SK-N-SH (cell line): ENCODE results near the gene PRM3.

Experiments used
- EP300 ChIP-seq, 2 experiments: IDR thresholded peaks; 2 replicates each; pipeline versions ENCODE4 v1.4.0 to v1.6.1; 2012; ENCODE audit warnings: borderline replicate concordance in 1 of 2, low read depth in 1 of 2, low read length in 1 of 2
- GATA2 ChIP-seq: sonication (generic); formaldehyde crosslinking; IDR thresholded peaks from 2 replicates; pipeline ENCODE4 v1.5.0; 2020; ENCODE audit warnings: mild to moderate bottlenecking, missing genetic modification reagents
- MAX ChIP-seq: IDR thresholded peaks from 2 replicates; pipeline ENCODE4 v1.4.0; 2012; ENCODE audit warnings: low read depth
- MEF2A ChIP-seq: IDR thresholded peaks from 2 replicates; pipeline ENCODE4 v1.4.0; 2012; ENCODE audit warnings: low read depth, borderline replicate concordance
- POLR2AphosphoS5 ChIP-seq: IDR thresholded peaks from 2 replicates; pipeline ENCODE4 v1.6.1; 2012; ENCODE audit warnings: low read depth, low read length
- REST ChIP-seq: IDR thresholded peaks from 2 replicates; pipeline ENCODE4 v1.6.1; 2012; ENCODE audit warnings: mild to moderate bottlenecking, low read depth, low read length, moderate library complexity
- RXRA ChIP-seq: IDR thresholded peaks from 2 replicates; pipeline ENCODE4 v1.4.0; 2012; ENCODE audit warnings: low read depth, mild to moderate bottlenecking, borderline replicate concordance
- TAF1 ChIP-seq: IDR thresholded peaks from 2 replicates; pipeline ENCODE4 v1.6.1; 2012; ENCODE audit warnings: low read depth, mild to moderate bottlenecking, low read length, moderate library complexity, borderline replicate concordance
- TF ChIP-seq, protein P1 (sequence below): fragments of 200-600 bp; sonication (generic); IDR thresholded peaks from 2 replicates; pipeline ENCODE4 v1.6.1; 2017; ENCODE audit warnings: antibody characterized with exemption, mild to moderate bottlenecking, moderate library complexity

- TF ChIP-seq MAX (no peak), REST (no peak), POLR2AphosphoS5 (no peak), GATA2 (CRISPR knock-in tag) (no peak), RXRA (no peak), EP300 (IDR thresholded peaks at IDR 0.05; ENCODE audit: borderline replicate concordance in 1 of 2, low read depth in 1 of 2, low read length in 1 of 2) (no peak), TAF1 (no peak), MEF2A (no peak)
- TF ChIP-seq, protein P1, sequence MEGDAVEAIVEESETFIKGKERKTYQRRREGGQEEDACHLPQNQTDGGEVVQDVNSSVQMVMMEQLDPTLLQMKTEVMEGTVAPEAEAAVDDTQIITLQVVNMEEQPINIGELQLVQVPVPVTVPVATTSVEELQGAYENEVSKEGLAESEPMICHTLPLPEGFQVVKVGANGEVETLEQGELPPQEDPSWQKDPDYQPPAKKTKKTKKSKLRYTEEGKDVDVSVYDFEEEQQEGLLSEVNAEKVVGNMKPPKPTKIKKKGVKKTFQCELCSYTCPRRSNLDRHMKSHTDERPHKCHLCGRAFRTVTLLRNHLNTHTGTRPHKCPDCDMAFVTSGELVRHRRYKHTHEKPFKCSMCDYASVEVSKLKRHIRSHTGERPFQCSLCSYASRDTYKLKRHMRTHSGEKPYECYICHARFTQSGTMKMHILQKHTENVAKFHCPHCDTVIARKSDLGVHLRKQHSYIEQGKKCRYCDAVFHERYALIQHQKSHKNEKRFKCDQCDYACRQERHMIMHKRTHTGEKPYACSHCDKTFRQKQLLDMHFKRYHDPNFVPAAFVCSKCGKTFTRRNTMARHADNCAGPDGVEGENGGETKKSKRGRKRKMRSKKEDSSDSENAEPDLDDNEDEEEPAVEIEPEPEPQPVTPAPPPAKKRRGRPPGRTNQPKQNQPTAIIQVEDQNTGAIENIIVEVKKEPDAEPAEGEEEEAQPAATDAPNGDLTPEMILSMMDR = no peak
These were observed 24.9 kb upstream of the PRM3 start for GRCh38 chr16:11298143-11298900.
